ENCODE measurements around the gene MOB2.

The MOB2 gene

GRCh38 chr11:1523077-1523476 lies 36.5 kb upstream of the MOB2 start:
- no peak overlapping the region for H3K27ac ChIP-seq
- H3K79me2 ChIP-seq (ENCODE audit: insufficient read depth, low read depth), result no peaks in the 10 kb centered on the region
- no peaks in the 10 kb centered on the region for H3K36me3 ChIP-seq (ENCODE audit: insufficient read depth)

GRCh38 chr11:1522081-1522424 lies 35.5 kb upstream of the MOB2 start:
- H3K36me3 ChIP-seq (ENCODE audit: insufficient read depth), result no peaks in the 10 kb centered on the region
- no peaks in the 10 kb centered on the region for H3K4me1 ChIP-seq (ENCODE audit: low read depth, poor library complexity, severe bottlenecking)
- TF ChIP-seq CTCF (conservative IDR thresholded peaks at IDR 0.05; ENCODE audit: low read depth, low read length), result no peak
- no peak overlapping the region for H3K4me2 ChIP-seq
- H3K27me3 ChIP-seq (ENCODE audit: insufficient read depth, low read depth), result no peaks in the 10 kb centered on the region
- no peaks in the 10 kb centered on the region for H3K79me2 ChIP-seq (ENCODE audit: insufficient read depth, low read depth)
- H4K20me1 ChIP-seq (ENCODE audit: insufficient read depth), result no peaks in the 10 kb centered on the region
- H2AFZ ChIP-seq (ENCODE audit: low read depth), result no peak overlapping the region
- H3K27ac ChIP-seq, result no peak overlapping the region
- no peak overlapping the region for H3K9ac ChIP-seq
- no peak overlapping the region for H3K4me3 ChIP-seq (IDR thresholded peaks at IDR 0.05; ENCODE audit: insufficient read depth, low read depth, low read length)

More at GRCh38 chr11:1523077-1523476, 36.5 kb upstream of the MOB2 start:
- H3K27me3 ChIP-seq (ENCODE audit: insufficient read depth, low read depth), result no peaks in the 10 kb centered on the region
- H3K4me3 ChIP-seq (IDR thresholded peaks at IDR 0.05; ENCODE audit: insufficient read depth, low read depth, low read length), result no peak overlapping the region
- H3K9ac ChIP-seq, result no peak overlapping the region
- H4K20me1 ChIP-seq (ENCODE audit: insufficient read depth), result no peaks in the 10 kb centered on the region
- H3K4me2 ChIP-seq, result no peak overlapping the region
- H3K4me1 ChIP-seq (ENCODE audit: low read depth, poor library complexity, severe bottlenecking), result no peaks in the 10 kb centered on the region
- no peak for TF ChIP-seq CTCF (conservative IDR thresholded peaks at IDR 0.05; ENCODE audit: low read depth, low read length)
- no peak overlapping the region for H2AFZ ChIP-seq (ENCODE audit: low read depth)

- Histone ChIP-seq H3K9ac (no peak overlapping the region), H3K27me3 (ENCODE audit: insufficient read depth, low read depth) (no peaks in the 10 kb centered on the region), H3K79me2 (ENCODE audit: insufficient read depth, low read depth) (no peaks in the 10 kb centered on the region), H3K4me1 (ENCODE audit: low read depth, poor library complexity, severe bottlenecking) (no peaks in the 10 kb centered on the region), H4K20me1 (ENCODE audit: insufficient read depth) (no peaks in the 10 kb centered on the region), H3K4me2 (no peak overlapping the region), H3K27ac (no peak overlapping the region), H3K36me3 (ENCODE audit: insufficient read depth) (no peaks in the 10 kb centered on the region), H3K4me3 (IDR thresholded peaks at IDR 0.05; ENCODE audit: insufficient read depth, low read depth, low read length) (no peak overlapping the region), H2AFZ (ENCODE audit: low read depth) (no peak overlapping the region)
- no peak for TF ChIP-seq CTCF (conservative IDR thresholded peaks at IDR 0.05; ENCODE audit: low read depth, low read length)
Measured at GRCh38 chr11:1521382-1522080, 35.0 kb upstream of the MOB2 start.

GRCh38 chr11:1520663-1521267 lies 34.2 kb upstream of the MOB2 start:
- no peak for TF ChIP-seq CTCF (conservative IDR thresholded peaks at IDR 0.05; ENCODE audit: low read depth, low read length)
- H3K9ac ChIP-seq, result no peak overlapping the region
- H3K27me3 ChIP-seq (ENCODE audit: insufficient read depth, low read depth), result no peaks in the 10 kb centered on the region
- no peak overlapping the region for H3K4me3 ChIP-seq (IDR thresholded peaks at IDR 0.05; ENCODE audit: insufficient read depth, low read depth, low read length)
- H3K4me2 ChIP-seq, result no peak overlapping the region
- H4K20me1 ChIP-seq (ENCODE audit: insufficient read depth), result no peaks in the 10 kb centered on the region
- no peaks in the 10 kb centered on the region for H3K79me2 ChIP-seq (ENCODE audit: insufficient read depth, low read depth)
- H3K36me3 ChIP-seq (ENCODE audit: insufficient read depth), result no peaks in the 10 kb centered on the region
- H3K4me1 ChIP-seq (ENCODE audit: low read depth, poor library complexity, severe bottlenecking), result no peaks in the 10 kb centered on the region
- no peak overlapping the region for H3K27ac ChIP-seq
- H2AFZ ChIP-seq (ENCODE audit: low read depth), result no peak overlapping the region
